Measurements from ENCODE around the gene SLC35F6. TPM values are rescaled to one million over a fixed set of nuclear protein-coding genes. Genes with fewer than 3 reads are reported as not detected.

Gene SLC35F6
- total RNA-seq, 1 donor from 2014 or later: 13.2 TPM

DNA sequence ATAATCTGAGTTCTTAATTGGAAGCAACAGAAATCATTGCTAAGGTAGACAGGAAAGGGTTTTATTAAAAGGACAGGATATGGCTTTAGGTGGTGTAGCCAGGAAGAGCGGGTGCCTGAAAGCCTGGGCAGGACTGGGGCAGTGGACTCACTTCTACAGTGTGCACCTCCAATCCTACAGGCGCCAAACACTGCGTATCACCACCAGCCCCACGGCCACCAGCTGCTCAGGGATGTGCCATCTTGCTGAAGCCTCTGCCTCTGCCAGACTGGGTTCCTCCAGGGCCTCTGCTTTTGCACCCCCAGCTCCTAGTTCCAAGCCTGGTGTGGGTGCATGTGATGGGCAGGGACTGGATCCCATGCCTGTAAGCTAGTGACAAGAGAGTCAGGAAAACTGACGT is 54.2 kb downstream of the SLC35F6 start:
- DNase-seq (ENCODE audit: low spot score): no peak

GRCh38 chr2:26818972-26819371 is 54.9 kb downstream of the SLC35F6 start:
- DNase-seq (ENCODE audit: low spot score): no peak

DNA sequence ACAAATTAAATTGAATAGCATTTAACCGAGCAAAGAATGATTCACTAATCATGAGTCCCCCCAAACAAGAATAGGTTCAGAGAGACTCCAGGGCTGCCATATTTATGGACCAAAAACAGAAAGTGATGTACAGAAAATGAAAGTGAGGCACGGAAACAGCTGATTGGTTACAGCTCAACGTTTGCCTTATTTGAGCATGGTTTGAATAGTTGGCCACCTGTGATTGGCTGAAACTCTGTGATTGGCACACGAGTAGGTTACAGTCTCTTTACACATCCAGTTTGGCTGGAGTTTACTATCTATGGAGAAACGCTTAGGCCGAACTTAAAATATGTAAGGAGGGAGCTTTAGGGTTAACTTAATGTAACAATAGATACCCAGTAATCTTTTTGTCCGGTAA is 56.8 kb downstream of the SLC35F6 start:
- DNase-seq (ENCODE audit: low spot score): no peak

- DNase-seq (ENCODE audit: low spot score): no peak
These were observed 58.8 kb downstream of the SLC35F6 start for GRCh38 chr2:26822877-26823276.

Other genes starting within 250 kb of the SLC35F6 start
- not detected for gene CIB4, start 122.9 kb upstream of the SLC35F6 start, total RNA-seq (ENCODE audit: insufficient read depth, low replicate concordance)
- 11.8 TPM for gene KCNK3, start 71.6 kb upstream of the SLC35F6 start, total RNA-seq (ENCODE audit: insufficient read depth, low replicate concordance)
- 4.1 TPM for gene CENPA, start 21.8 kb downstream of the SLC35F6 start, total RNA-seq (ENCODE audit: insufficient read depth, low replicate concordance)
- 0.72 TPM for gene DPYSL5, start 83.8 kb downstream of the SLC35F6 start, total RNA-seq (ENCODE audit: insufficient read depth, low replicate concordance)
- gene MAPRE3, start 206.4 kb downstream of the SLC35F6 start, total RNA-seq (ENCODE audit: insufficient read depth, low replicate concordance): 4.1 TPM

Data from umbilical cord (tissue), 2 donors.